ENCODE data around the gene MFSD2B. TPM values are rescaled to one million over a fixed set of nuclear protein-coding genes. Genes with fewer than 3 reads are reported as not detected.

The MFSD2B gene
- total and polyA plus RNA-seq, 2 donors (not counting 3 experiments of a cell fraction or from before 2014, with no cell fraction given) = 0.29 to 0.82 TPM

DNA sequence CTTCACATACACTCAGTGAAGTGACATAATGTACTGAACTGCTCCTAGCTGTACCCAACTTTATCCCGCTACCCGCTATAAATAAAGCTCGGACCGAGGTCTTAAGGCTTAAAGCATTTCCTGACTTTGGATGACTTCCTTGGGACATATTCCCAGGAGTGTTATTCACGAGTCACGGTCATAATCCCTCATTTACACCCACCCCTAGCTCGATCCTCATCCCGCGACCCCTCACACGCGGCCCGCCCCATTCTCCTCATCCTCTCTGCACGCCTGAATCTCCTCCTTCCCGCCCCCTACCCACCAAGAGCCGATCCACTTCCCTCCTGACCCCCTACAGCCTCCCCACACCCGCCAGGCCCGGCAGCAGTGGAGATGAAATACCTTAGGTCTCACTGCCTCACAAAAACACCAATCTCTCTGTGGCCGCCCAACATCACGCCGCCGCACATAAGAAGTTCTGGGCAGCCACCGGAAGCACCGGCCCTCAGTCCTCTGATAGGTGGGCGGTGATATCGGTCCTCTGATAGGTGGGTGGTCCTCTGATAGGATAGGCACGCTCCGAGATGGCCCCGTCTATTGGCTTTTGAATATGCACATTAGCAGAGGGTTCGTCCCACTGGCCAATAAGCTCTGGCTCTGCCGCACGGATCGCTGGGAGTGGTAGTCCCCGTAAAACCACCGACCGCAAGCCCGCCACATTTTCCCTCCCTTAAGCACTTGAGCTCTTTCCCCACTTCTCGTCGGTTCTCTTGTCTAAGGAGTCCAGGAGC lies 37.2 kb downstream of the MFSD2B start, which contains the start of gene WDCP:
TSS of gene WDCP (minus strand) at position 462 of the 773 bp plus-strand sequence. CDS start 7,897 bp downstream, outside the sequence.
- POLR2A ChIA-PET = interaction anchor here (0.6 to 1.6 kb wide), 6 partner anchors 11 to 222 kb away, joined by 3 to 15 read pairs (median 6); partner anchors contain the start of genes ATAD2B and SF3B6
- intact Hi-C loops (cut with micrococcal nuclease) = loop anchor here (1.0 kb wide), 5 partner anchors 29 to 120 kb away; partner anchors contain the start of genes ATAD2B, SF3B6, TP53I3 and UBXN2A

More for the DNA sequence above, 37.2 kb downstream of the MFSD2B start, which contains the start of gene WDCP:
- FAIRE-seq (peak; percentile 99), DNase-seq (ENCODE audit: low read depth, low spot score) (peak; percentile 99)
- BruUV-seq (replicated peaks) = no TSS peak
- no peaks in the 10 kb centered on the region for H3K9me3 ChIP-seq (replicated peaks; ENCODE audit: control insufficient read depth, insufficient read depth, low read length)
- H3K36me3 ChIP-seq (ENCODE audit: control insufficient read depth in 2 of 2, extremely low read depth in 1 of 2, insufficient read depth in 2 of 2, low read length in 2 of 2) = no peaks in the 10 kb centered on the region
- peak within 1 kb of the TSS; percentile 82 for H3K9ac ChIP-seq (replicated peaks; ENCODE audit: extremely low read depth, insufficient read depth, low read length)
- no peaks in the 10 kb centered on the region for H4K20me1 ChIP-seq (replicated peaks; ENCODE audit: control insufficient read depth, extremely low read depth, insufficient read depth, low read length)
- H2AFZ ChIP-seq (ENCODE audit: low read depth, low read length) = peak within 1 kb of the TSS; percentile 90
- H3K4me1 ChIP-seq (ENCODE audit: control insufficient read depth, extremely low read depth, insufficient read depth, low read length) = peaks cover 23% of the 10 kb centered on the region
- peak within 1 kb of the TSS; percentile 80 for H3K4me2 ChIP-seq (ENCODE audit: insufficient read depth, low read length)
- peak within 1 kb of the TSS; percentile 36 for H3K27ac ChIP-seq (ENCODE audit: insufficient read depth, low read depth, low read length)
- no peaks in the 10 kb centered on the region for H3K9me1 ChIP-seq (replicated peaks; ENCODE audit: control insufficient read depth, extremely low read depth, insufficient read depth, low read length)
- CTCF ChIA-PET = interaction anchor here (0.6 to 1.8 kb wide), 13 partner anchors 12 to 222 kb away, joined by 3 to 14 read pairs (median 3); partner anchors contain the start of genes ATAD2B, SF3B6 and TP53I3
- no peaks in the 10 kb centered on the region for H3K27me3 ChIP-seq (ENCODE audit: control insufficient read depth in 2 of 2, insufficient read depth in 2 of 2, low read length in 2 of 2)
- H3K4me3 ChIP-seq (replicated peaks in 1 of 3; ENCODE audit: insufficient read depth in 1 of 3, low read depth in 1 of 3, low read length in 3 of 3) = peak within 1 kb of the TSS; percentile 89 to 95 (median 89)
- dilution Hi-C loops (cut with MboI; ENCODE audit: extremely low pct_ligation_motif_present, low sequenced_read_pairs) = no loop called here
- TF ChIP-seq POLR2AphosphoS5 (IDR thresholded peaks at IDR 0.05; ENCODE audit: insufficient read depth, low read depth, low read length) = peak; percentile 92
- TF ChIP-seq, protein P1, sequence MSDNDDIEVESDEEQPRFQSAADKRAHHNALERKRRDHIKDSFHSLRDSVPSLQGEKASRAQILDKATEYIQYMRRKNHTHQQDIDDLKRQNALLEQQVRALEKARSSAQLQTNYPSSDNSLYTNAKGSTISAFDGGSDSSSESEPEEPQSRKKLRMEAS (IDR thresholded peaks at IDR 0.05; ENCODE audit: insufficient read depth, insufficient read length) = peak; percentile 1
- peak; percentile 97 for TF ChIP-seq POLR2A (IDR thresholded peaks at IDR 0.05; ENCODE audit: low read depth, low read length)
- no peak for TF ChIP-seq GATA2 (IDR thresholded peaks at IDR 0.05; ENCODE audit: insufficient read depth, insufficient read length, low read depth, low read length)
- no peak for TF ChIP-seq MYC (IDR thresholded peaks at IDR 0.05; ENCODE audit: low read depth, low read length)
- TF ChIP-seq, protein P2, sequence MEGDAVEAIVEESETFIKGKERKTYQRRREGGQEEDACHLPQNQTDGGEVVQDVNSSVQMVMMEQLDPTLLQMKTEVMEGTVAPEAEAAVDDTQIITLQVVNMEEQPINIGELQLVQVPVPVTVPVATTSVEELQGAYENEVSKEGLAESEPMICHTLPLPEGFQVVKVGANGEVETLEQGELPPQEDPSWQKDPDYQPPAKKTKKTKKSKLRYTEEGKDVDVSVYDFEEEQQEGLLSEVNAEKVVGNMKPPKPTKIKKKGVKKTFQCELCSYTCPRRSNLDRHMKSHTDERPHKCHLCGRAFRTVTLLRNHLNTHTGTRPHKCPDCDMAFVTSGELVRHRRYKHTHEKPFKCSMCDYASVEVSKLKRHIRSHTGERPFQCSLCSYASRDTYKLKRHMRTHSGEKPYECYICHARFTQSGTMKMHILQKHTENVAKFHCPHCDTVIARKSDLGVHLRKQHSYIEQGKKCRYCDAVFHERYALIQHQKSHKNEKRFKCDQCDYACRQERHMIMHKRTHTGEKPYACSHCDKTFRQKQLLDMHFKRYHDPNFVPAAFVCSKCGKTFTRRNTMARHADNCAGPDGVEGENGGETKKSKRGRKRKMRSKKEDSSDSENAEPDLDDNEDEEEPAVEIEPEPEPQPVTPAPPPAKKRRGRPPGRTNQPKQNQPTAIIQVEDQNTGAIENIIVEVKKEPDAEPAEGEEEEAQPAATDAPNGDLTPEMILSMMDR (IDR thresholded peaks at IDR 0.05; ENCODE audit: extremely low read depth in 1 of 2, insufficient read depth in 1 of 2, low read depth in 1 of 2, low read length in 2 of 2) = no peak
- H3K79me2 ChIP-seq (ENCODE audit: control insufficient read depth, insufficient read depth, low read length) = peaks cover 22% of the 10 kb centered on the region
